HepG2 (cell line): ENCODE data around the gene TLR4. TPM values are rescaled to one million over a fixed set of nuclear protein-coding genes. Genes with fewer than 3 reads are reported as not detected.

Experiments used
- ATAC-seq: fragments of 200-7000 bp; cut with Tn5 transposase; 3 replicates; pipeline ENCODE4 v1.9.1; 2020; ENCODE audit warnings: mild to moderate bottlenecking, moderate library complexity
- BruUV-seq: library from RNA; stranded (reverse); fragments of 400-500 nt; replicated peaks from 2 replicates; lab custom pipeline; 2021; lab: Mats Ljungman, UMichigan
- CTCF ChIA-PET: fragments of 300-600 bp; formaldehyde crosslinking; extraction: SDS; loops from one replicate; lab custom pipeline; 2021; ENCODE audit warnings: low total read pairs, inconsistent platforms, low intra/inter-chr PET ratio; lab: Yijun Ruan, JAX
- POLR2A ChIA-PET: fragments of 350-600 bp; sonication (Branson Sonifier 250); formaldehyde crosslinking; loops from one replicate; lab custom pipeline; 2020; ENCODE audit warnings: antibody characterized with exemption, inconsistent platforms; lab: Yijun Ruan, JAX
- DNase-seq: peaks from one replicate; pipeline ENCODE4 v3.0.0-alpha.2; 2015; ENCODE audit warnings: low spot score
- FAIRE-seq: peaks from 3 replicates; lab custom pipeline; 2011; peaks lifted over from hg19 to GRCh38; lab: Jason Lieb, UNC
- H2AFZ ChIP-seq: one replicate; pipeline ENCODE4 v1.6.1; 2011; ENCODE audit warnings: low read length, inconsistent platforms
- H3K27ac ChIP-seq: fragments of 300-600 bp; 3 replicates; pipeline ENCODE4 v1.8.0; 2011; ENCODE audit warnings: mixed run types, mild to moderate bottlenecking, mixed read lengths, low read length, inconsistent platforms; ENCODE audit not compliant: insufficient read depth; ENCODE audit errors: extremely low read length
- H3K27me3 ChIP-seq, 2 experiments: fragments of 200-600 bp in 1 of 2; 2 replicates in 1 of 2; 3 replicates in 1 of 2; pipeline versions ENCODE4 v1.6.0 to v1.8.0; 2011; ENCODE audit warnings: low read length in 2 of 2, mild to moderate bottlenecking in 2 of 2, moderate library complexity in 2 of 2, inconsistent platforms in 1 of 2; ENCODE audit not compliant: insufficient read depth in 2 of 2, control insufficient read depth in 1 of 2
- H3K36me3 ChIP-seq, 2 experiments: fragments of 200-600 bp in 1 of 2; replicated peaks in 1 of 2; 2 replicates in 1 of 2; 3 replicates in 1 of 2; pipeline versions ENCODE4 v1.5.1 to v1.8.0; 2011; ENCODE audit warnings: low read length in 2 of 2, inconsistent platforms in 1 of 2; ENCODE audit not compliant: insufficient read depth in 2 of 2, control insufficient read depth in 1 of 2
- H3K4me1 ChIP-seq: 2 replicates; pipeline ENCODE4 v1.5.1; 2012; ENCODE audit warnings: low read length, inconsistent platforms; ENCODE audit not compliant: insufficient read depth
- H3K4me2 ChIP-seq: 2 replicates; pipeline ENCODE4 v1.6.0; 2011; ENCODE audit warnings: low read depth, low read length, inconsistent platforms
- H3K4me3 ChIP-seq, 3 experiments: fragments of 200-600 bp in 1 of 3; sonication (generic), shearing (Covaris generic) in 1 of 3; replicated peaks in 1 of 3; 2 replicates each; pipeline ENCODE4 v1.5.1; 2011 to 2016; ENCODE audit warnings: low read length in 3 of 3, inconsistent platforms in 2 of 3, low read depth in 2 of 3, mild to moderate bottlenecking in 2 of 3, control low read depth in 1 of 3, mixed read lengths in 1 of 3; ENCODE audit not compliant: insufficient read depth in 1 of 3
- H3K79me2 ChIP-seq: one replicate; pipeline ENCODE4 v1.6.1; 2011; ENCODE audit warnings: low read length, inconsistent platforms; ENCODE audit not compliant: insufficient read depth
- H3K9ac ChIP-seq: 2 replicates; pipeline ENCODE4 v1.6.0; 2011; ENCODE audit warnings: mild to moderate bottlenecking, low read depth, low read length, inconsistent platforms; ENCODE audit not compliant: insufficient read depth
- H3K9me3 ChIP-seq: 2 replicates; pipeline ENCODE4 v1.5.1; 2012; ENCODE audit warnings: mild to moderate bottlenecking, low read length
- H4K20me1 ChIP-seq: 2 replicates; pipeline ENCODE4 v1.6.0; 2011; ENCODE audit warnings: inconsistent platforms, mild to moderate bottlenecking, low read length, moderate library complexity; ENCODE audit not compliant: insufficient read depth
- CAMTA2 ChIP-seq: sonication (generic); formaldehyde crosslinking; IDR thresholded peaks from 2 replicates; pipeline ENCODE4 v1.4.0; 2020; ENCODE audit warnings: mild to moderate bottlenecking, missing genetic modification reagents, borderline replicate concordance
- ELF1 ChIP-seq: sonication (generic); formaldehyde crosslinking; IDR thresholded peaks from 2 replicates; pipeline ENCODE4 v1.4.0; 2020; ENCODE audit warnings: missing genetic modification reagents
- ELF4 ChIP-seq: sonication (generic); formaldehyde crosslinking; IDR thresholded peaks from 2 replicates; pipeline ENCODE4 v1.5.0; 2020; ENCODE audit warnings: missing genetic modification reagents, mild to moderate bottlenecking, moderate library complexity, borderline replicate concordance
- ETS1 ChIP-seq: sonication (generic); formaldehyde crosslinking; IDR thresholded peaks from 2 replicates; pipeline ENCODE4 v1.4.0; 2020; ENCODE audit warnings: missing genetic modification reagents
- GLI4 ChIP-seq: sonication (generic); formaldehyde crosslinking; IDR thresholded peaks from 2 replicates; pipeline ENCODE4 v1.5.1; 2020; ENCODE audit warnings: missing genetic modification reagents, mild to moderate bottlenecking, moderate library complexity, borderline replicate concordance
- HNF4G ChIP-seq, 2 experiments: sonication (generic) in 1 of 2; formaldehyde crosslinking in 1 of 2; IDR thresholded peaks; 2 replicates each; pipeline versions ENCODE4 v1.4.0 to v1.6.1; 2011 to 2020; ENCODE audit warnings: borderline replicate concordance in 2 of 2, low read depth in 2 of 2, mild to moderate bottlenecking in 2 of 2, low read length in 1 of 2, missing genetic modification reagents in 1 of 2, moderate library complexity in 1 of 2
- KLF12 ChIP-seq: sonication (generic); formaldehyde crosslinking; IDR thresholded peaks from 2 replicates; pipeline ENCODE4 v1.4.0; 2020; ENCODE audit warnings: missing genetic modification reagents, borderline replicate concordance
- MTF2 ChIP-seq: sonication (generic); formaldehyde crosslinking; IDR thresholded peaks from 2 replicates; pipeline ENCODE4 v1.5.0; 2020; ENCODE audit warnings: missing genetic modification reagents, borderline replicate concordance
- NCOA5 ChIP-seq: sonication (generic); formaldehyde crosslinking; IDR thresholded peaks from 2 replicates; pipeline ENCODE4 v1.4.0; 2020; ENCODE audit warnings: missing genetic modification reagents
- NFYB ChIP-seq: sonication (generic); formaldehyde crosslinking; IDR thresholded peaks from 2 replicates; pipeline ENCODE4 v1.4.0; 2020; ENCODE audit warnings: missing genetic modification reagents
- POLR2AphosphoS5 ChIP-seq: IDR thresholded peaks from 2 replicates; pipeline ENCODE4 v1.6.1; 2012; ENCODE audit warnings: low read depth, low read length
- RBFOX2 ChIP-seq: fragments of 200-400 bp; formaldehyde crosslinking; IDR thresholded peaks from 2 replicates; pipeline ENCODE4 v1.6.1; 2017; ENCODE audit warnings: low read depth, mild to moderate bottlenecking, low read length
- SATB2 ChIP-seq: sonication (generic); formaldehyde crosslinking; IDR thresholded peaks from 2 replicates; pipeline ENCODE4 v1.5.0; 2020; ENCODE audit warnings: missing genetic modification reagents
- SP4 ChIP-seq: sonication (generic); formaldehyde crosslinking; IDR thresholded peaks from 2 replicates; pipeline ENCODE4 v1.8.1; 2023; ENCODE audit warnings: mild to moderate bottlenecking, missing genetic modification reagents
- ZNF773 ChIP-seq: sonication (generic); formaldehyde crosslinking; IDR thresholded peaks from 2 replicates; pipeline ENCODE4 v1.4.0; 2020; ENCODE audit warnings: missing genetic modification reagents, borderline replicate concordance
- WGBS: methylation state at CpG from one replicate; pipeline ENCODE4 v1.1.6; 2017; ENCODE audit warnings: low lambda C conversion rate; 5-methylcytosine and 5-hydroxymethylcytosine counted together
- in situ Hi-C: cut with HindIII; loops from 2 replicates; pipeline ENCODE4 v1.10.0; 2017; ENCODE audit warnings: low pct_unique_long_range_greater_than_20kb; ENCODE audit not compliant: extremely low pct_ligation_motif_present
- intact Hi-C: fragments of 100-400 bp; cut with micrococcal nuclease; formaldehyde crosslinking; loops from one replicate; pipeline ENCODE4 v1.10.0; 2022; ENCODE audit not compliant: unreplicated experiment
- polyA plus RNA-seq, 8 experiments: library from polyadenylated mRNA; depleted of rRNA in 3 of 8; stranded (reverse) in 7 of 8; unstranded in 1 of 8; fragments of >200 nt; fragmentation: Illumina TruSeq in 4 of 8; extraction: Trizol in 4 of 8; gene quantifications; 2 replicates each; pipeline versions ENCODE4 v1.2.1 to v1.2.3, GENCODE V29; 2011 to 2016; ENCODE audit warnings: low read depth in 4 of 8, missing spikeins in 1 of 8, mixed read lengths in 1 of 8; ENCODE audit not compliant: insufficient read depth in 1 of 8
- total RNA-seq, 5 experiments: library from RNA; depleted of rRNA; stranded (reverse); fragments of >200 nt; fragmentation: Illumina TruSeq; extraction: Trizol; gene quantifications; 2 replicates each; pipeline ENCODE4 v1.2.3, GENCODE V29; 2016; ENCODE audit warnings: low read depth in 1 of 5
- TF ChIP-seq, protein P1 (sequence below): sonication (generic); formaldehyde crosslinking; IDR thresholded peaks from 2 replicates; pipeline ENCODE4 v1.5.1; 2020; ENCODE audit warnings: mild to moderate bottlenecking, missing genetic modification reagents, borderline replicate concordance

TLR4 gene
- total and polyA plus RNA-seq, 2 of the 13 experiments (the other 11 are each of a cell fraction or from before 2014, with no cell fraction given) = 0.07 to 0.22 TPM

DNA sequence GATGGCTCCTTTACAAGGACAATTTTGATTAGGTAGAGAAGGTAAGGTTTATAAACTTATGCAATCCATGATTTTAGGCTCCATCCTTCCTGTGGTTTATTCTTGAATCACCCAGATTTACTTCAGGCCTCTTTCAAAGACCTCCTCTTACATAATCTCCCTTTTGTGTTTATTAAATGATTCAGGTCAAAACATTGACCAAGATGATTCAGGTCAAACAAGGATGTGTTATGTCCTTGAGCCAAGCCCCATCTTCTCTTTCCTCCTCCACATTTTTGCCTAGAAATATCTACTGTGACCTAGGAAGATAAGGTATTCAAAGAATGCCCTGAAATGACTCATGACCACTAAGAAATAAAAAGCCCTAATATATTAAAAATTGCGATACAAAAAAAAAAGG is 31.8 kb upstream of the TLR4 start:
- Histone ChIP-seq H3K4me3 (no peak overlapping the region), H3K4me1 (no peaks in the 10 kb centered on the region), H3K79me2 (no peaks in the 10 kb centered on the region), H2AFZ (no peak overlapping the region), H3K36me3 (no peaks in the 10 kb centered on the region), H3K27me3 (no peaks in the 10 kb centered on the region), H3K9me3 (no peaks in the 10 kb centered on the region; the same call in 1 of the 2 replicates), H3K9ac (no peak overlapping the region), H3K27ac (no peak overlapping the region), H3K4me2 (no peak overlapping the region), H4K20me1 (no peaks in the 10 kb centered on the region)
- no peak for FAIRE-seq
- intact Hi-C loops = no loop called here
- CTCF ChIA-PET = no interaction called here
- no TSS peak for BruUV-seq
- in situ Hi-C loops = no loop called here
- TF ChIP-seq GLI4 (CRISPR knock-in tag) (no peak), CAMTA2 (CRISPR knock-in tag) (no peak), KLF12 (CRISPR knock-in tag) (no peak), ELF1 (CRISPR knock-in tag) (no peak), NFYB (CRISPR knock-in tag) (no peak), ETS1 (no peak), MTF2 (CRISPR knock-in tag) (no peak), HNF4G (IDR thresholded peaks at IDR 0.05; ENCODE audit: borderline replicate concordance, low read depth, low read length) (no peak), HNF4G (CRISPR knock-in tag; IDR thresholded peaks at IDR 0.05; ENCODE audit: borderline replicate concordance, low read depth) (no peak), RBFOX2 (no peak), NCOA5 (no peak), ELF4 (no peak), POLR2AphosphoS5 (no peak), SATB2 (CRISPR knock-in tag) (no peak), SP4 (CRISPR knock-in tag) (no peak), ZNF773 (CRISPR knock-in tag) (no peak)
- TF ChIP-seq, protein P1, sequence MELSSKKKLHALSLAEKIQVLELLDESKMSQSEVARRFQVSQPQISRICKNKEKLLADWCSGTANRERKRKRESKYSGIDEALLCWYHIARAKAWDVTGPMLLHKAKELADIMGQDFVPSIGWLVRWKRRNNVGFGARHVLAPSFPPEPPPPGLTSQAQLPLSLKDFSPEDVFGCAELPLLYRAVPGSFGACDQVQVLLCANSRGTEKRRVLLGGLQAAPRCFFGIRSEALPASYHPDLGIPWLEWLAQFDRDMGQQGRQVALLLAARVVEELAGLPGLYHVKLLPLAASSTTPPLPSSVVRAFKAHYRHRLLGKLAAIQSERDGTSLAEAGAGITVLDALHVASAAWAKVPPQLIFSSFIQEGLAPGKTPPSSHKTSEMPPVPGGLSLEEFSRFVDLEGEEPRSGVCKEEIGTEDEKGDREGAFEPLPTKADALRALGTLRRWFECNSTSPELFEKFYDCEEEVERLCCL = no peak
- POLR2A ChIA-PET = no interaction called here
- peak; percentile 1 for DNase-seq
- ATAC-seq = no peak
- 4% methylated on average over 1 of the region's 1 CpG for WGBS
